NCI-H128 (cell line): ENCODE measurements around the gene MTF1.
"Not testable (repeated sequence)": the region's sequence is repeated elsewhere in the genome, so short reads cannot be mapped to it uniquely, and the experiment has no call there.

Experiments
- DNase-seq: peaks from one replicate; lab custom pipeline; 2025; ENCODE audit not compliant: unreplicated experiment; lab: John Stamatoyannopoulos, UW

The MTF1 gene

DNA sequence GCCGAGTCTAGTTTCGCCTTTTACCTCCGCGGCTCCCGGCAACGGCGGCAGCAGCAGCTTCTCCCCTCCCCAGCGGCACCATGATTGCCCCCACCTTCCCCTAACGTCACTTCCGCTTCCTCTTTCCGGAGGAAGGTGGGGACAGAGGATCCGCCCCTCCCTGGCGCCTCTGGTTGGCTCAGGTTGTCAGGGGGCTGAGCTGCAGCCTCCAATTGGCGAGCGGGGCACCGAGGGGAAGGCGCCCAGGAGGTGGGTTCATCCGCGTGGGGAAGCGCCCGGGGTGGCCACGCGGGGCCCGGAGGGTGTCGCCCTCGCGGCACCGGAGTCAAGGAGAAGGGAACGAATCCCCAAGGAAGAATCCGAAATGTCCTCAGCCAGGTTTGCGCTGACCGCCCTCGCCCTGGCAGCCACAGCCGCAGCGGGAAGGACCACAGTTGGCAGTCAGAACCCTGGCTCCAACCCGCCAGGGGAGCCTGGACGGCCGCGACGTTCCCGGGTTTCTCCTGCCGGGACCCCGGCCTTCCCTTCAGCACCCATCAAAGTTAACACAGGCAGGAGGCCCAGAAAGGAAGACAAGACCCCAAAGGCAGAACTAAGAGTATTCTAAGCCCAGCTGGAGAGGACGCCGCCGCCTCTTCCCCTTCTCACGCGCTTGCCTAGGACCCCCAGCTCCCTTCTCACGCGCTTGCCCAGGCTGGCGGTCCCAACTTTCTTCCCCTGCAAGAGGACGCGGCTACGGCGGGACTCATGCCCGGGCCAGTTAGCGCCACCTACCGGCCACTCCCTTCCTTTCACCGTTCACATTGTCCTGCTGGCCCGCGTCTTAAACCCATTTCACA, at the start of gene MTF1:
Gene MTF1 (minus strand): TSS at position 86 of the 839 bp plus-strand sequence. CDS start 1,934 bp downstream, outside the sequence.
- peak; percentile 94 for DNase-seq

DNA sequence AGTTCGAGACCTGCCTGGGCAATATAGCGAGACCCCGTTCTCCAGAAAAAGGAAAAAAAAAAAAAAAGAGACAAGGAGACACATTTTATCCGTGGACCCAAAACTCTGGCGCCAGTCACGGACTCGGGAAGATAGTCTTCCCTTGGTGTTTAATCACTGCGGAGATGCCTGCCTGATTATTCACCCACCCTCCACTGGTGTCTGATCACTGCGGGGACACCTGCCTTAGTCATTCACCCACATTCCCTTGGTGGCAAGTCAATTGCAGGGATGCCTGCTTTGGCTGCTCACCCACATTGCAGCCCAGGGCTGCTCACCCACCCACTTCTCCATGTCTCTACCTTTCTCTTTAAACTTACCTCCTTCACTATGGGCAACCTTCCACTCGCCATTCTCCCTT, 49.1 kb upstream of the MTF1 start:
- not testable (repeated sequence) for DNase-seq

DNA sequence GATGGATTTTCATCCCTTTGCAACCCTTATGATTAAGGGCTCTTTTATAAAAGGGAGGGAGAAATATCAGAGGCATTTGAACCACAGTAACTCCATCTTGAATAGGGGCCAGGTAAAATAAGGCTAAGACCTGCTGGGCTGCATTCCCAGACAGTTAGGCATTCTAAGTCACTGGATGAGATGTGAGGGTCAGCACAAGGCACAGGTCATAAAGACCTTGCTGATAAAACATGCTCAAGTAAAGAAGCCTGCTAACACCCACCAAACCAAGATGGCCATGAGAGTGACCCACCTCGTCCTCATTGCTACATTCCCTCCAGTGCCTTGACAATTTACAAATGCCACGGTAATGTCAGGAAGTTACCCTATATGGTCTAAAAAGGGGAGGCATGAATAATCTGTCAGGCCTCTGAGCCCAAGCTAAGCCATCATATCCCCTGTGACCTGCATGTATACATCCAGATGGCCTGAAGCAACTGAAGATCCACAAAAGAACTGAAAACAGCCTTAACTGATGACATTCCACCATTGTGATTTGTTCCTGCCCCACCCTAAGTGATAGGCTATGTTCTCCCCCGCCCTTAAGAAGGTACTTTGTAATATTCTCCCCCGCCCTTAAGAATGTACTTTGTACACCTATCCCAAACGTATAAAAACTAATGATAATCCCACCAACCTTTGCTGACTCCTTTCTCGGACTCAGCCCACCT, 48.2 kb upstream of the MTF1 start:
- DNase-seq = not testable (repeated sequence)

DNA sequence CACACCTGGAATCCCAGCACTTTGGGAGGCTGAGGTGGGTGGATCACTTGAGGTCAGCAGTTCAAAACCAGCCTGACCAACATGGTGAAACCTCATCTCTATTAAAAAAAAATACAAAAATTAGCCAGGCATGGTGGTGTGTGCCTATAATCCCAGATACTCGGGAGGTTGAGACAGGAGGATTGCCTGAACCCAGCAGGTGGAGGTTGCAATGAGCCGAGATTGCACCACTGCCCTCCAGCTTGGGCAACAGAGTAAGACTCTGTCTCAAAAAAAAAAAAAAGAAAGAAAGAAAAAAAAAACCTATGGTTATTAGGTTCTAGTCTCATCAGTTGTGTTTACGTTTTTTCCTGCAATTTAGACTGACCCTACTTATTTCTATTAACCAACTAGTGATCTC, 47.2 kb upstream of the MTF1 start:
- not testable (repeated sequence) for DNase-seq

DNA sequence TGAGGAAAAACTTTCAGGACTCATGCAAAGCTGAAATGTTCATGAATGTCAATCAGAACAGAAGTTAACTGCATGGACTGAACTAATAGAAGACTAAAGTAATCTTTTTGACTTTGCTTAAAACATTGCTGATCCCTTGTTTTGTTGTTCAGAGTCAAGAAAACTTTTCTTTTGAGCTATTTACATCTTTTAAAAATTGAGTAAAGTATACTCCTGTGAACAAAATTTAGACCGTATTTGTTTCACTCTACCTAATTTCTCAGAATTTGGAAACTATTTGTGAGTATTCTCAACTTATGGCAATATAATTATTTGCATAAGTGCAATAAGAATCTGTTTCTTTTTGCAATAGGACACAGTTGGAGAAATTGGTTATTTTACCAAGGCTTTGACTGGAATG, 46.3 kb upstream of the MTF1 start:
- no peak for DNase-seq

DNA sequence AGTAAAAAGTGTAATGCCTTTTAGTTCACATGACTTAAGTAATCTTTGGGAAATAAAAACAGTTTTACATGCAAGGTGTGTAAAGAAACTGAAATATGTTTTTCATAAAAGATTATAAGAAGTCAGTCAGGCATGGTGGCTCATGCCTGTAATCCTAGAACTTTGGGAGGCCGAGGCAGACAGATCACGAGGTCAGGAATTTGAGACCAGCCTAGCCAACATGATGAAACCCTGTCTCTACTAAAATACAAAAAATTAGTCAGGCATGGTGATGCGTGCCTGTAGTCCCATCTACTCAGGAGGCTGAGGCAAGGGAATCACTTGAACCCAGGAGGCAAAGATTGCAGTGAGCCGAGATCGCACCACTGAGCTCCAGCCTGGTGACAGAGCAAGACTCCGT, 44.5 kb upstream of the MTF1 start:
- DNase-seq = not testable (repeated sequence)

DNA sequence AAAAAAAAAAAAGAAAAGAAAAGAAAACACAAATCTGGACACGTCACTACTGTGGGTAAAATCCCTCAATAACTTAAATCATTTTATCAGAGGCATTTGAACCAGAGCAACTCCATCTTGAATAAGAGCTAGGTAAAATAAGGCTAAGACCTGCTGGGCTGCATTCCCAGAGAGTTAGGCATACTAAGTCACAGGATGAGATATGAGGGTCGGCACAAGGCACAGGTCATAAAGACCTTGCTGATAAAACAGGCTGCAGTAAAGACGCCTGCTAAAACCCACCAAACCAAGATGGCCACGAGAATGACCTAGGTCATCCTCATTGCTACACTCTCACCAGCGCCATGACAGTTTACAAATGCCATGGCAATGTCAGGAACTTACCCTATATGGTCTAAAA, 43.6 kb upstream of the MTF1 start:
- no peak for DNase-seq

GRCh38 chr1:37901893-37902225, 42.5 kb upstream of the MTF1 start:
- DNase-seq = no peak

- DNase-seq = no peak
These were observed 42.0 kb upstream of the MTF1 start for GRCh38 chr1:37901191-37901892.

- not testable (repeated sequence) for DNase-seq
These were observed 38.2 kb upstream of the MTF1 start for GRCh38 chr1:37897563-37897962.

DNA sequence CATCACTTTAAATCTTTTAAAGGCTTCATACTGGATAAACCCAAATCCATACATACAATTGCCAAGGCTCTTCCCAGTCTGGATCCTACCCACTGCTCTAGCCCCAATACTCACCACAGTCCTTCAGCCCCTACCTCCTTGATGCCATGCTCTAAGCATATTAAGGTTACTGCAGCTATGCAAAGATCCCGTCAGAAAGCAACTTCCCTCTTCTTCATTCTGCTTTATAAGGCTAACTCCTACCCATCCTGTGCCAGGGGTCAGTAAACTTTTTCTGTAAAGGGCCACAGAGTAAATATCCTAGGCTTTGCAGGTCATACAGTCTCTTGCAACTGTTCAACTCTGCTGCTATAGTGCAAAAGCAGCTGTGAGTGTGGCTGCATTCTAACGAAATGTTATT, 34.3 kb upstream of the MTF1 start:
- no peak for DNase-seq

- no peak for DNase-seq
These were observed 33.0 kb upstream of the MTF1 start for GRCh38 chr1:37892151-37893047.

DNA sequence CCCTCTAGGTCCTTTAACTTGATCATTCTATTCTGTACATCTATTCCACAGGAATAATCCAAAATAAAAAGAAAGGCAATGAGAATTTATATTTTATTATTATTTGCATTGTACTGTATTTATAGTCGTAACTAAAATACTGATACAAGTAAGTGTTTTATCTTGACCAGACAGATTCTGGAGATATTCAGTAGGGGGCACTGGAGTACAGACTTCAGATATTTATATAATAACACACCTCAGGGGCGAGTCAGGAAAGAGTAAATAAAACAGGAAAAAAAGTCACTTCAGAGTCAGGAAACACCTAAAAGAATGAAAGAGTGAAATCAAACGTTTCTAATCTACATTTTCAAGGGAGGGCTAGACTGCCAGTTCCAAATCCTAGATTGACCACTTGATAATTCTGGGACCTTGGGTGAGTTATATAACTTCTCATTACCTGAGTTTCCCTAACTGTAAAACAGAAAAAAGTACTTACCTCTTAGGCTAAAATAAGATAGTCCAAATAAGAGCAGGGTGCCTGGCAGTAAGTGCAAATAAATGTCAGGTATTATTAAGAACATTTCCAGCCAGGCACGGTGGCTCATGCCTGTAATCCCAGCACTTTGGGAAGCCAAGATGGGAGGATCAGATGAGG, 31.1 kb upstream of the MTF1 start:
- no peak for DNase-seq

GRCh38 chr1:37888022-37888700, 28.8 kb upstream of the MTF1 start:
- DNase-seq = no peak

GRCh38 chr1:37884145-37884544, 24.8 kb upstream of the MTF1 start:
- DNase-seq = no peak

GRCh38 chr1:37883671-37884070, 24.3 kb upstream of the MTF1 start:
- DNase-seq = no peak

- DNase-seq = no peak
These were observed 20.5 kb upstream of the MTF1 start for GRCh38 chr1:37879865-37880264.

DNA sequence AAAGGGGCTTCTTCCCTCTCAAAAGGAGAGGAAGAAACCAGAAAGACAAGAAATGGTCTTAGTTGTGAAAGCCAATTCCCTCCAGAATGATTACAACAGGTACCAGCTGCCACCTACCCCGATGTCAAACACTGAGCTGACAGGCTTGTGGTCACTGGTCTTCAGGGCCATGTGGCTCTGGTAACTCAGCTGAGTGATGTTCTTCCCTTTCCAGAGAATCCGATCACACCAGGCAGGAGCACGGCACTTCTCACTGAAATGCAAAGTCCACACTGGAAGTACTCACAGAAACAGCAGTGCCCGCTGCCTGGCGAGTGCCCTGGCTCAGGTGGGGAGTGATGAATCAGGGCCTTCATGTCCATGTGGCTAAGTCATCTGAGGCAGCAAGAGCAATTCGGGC, 18.7 kb upstream of the MTF1 start:
- no peak for DNase-seq

DNA sequence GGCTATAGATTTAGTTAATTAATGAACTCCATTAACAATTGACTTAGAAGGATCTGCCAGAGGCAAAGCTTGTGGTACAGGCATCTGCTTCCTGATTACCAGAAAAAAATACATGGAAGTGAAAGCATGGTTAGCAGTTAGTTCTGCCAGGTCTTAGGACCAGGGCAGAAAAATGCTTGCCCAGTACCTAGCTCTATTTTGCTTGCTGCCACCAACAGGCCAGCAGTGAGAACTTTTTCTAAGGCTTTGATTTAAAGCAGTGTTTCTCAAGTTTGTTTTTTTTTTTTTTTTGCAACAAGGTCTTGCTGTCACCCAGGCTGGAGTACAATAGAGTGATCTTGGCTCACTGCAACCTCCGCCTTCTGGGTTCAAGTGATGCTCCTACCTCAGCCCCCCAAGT, 16.4 kb upstream of the MTF1 start:
- no peak for DNase-seq

DNA sequence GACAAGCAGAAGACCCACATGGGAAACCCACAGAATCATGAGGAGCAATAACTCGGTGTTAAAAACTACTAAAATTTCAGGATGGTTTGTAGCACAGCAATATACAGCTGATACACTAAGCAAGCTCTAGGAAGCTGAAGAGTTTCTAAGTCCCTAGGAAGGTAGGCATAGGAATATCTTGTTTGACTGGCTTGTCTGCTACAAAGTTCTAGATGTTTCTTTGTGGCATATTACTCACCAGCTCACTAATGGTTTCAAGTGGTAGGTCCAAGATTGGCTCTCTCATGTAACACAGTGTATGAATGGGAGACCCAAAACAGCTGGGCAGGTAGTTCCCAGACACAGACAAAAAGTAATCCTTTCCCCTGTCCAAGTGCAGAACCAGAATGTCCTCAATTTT, 13.3 kb upstream of the MTF1 start:
- no peak for DNase-seq
